Subcutaneous adipose tissue (tissue), 4 donors: ENCODE results near the gene EYS. TPM values are rescaled to one million over a fixed set of nuclear protein-coding genes. Genes with fewer than 3 reads are reported as not detected.

ENCODE experiments used
- CTCF ChIP-seq: fragments of 450-650 bp; IDR thresholded peaks from one replicate; pipeline ENCODE4 v1.5.1; 2016; ENCODE audit warnings: low read depth, mild to moderate bottlenecking, control low read depth, antibody characterized with exemption, moderate library complexity
- total RNA-seq, 4 donors: library from RNA; depleted of rRNA; stranded (reverse); fragments of >200 nt; gene quantifications; one replicate each; pipeline ENCODE4 v1.1.0, GENCODE V29; 2016

EYS gene
- total RNA-seq, 4 donors from 2014 or later = 0.17 to 3.8 (median 0.82) TPM

- no peak for TF ChIP-seq CTCF
Measured at GRCh38 chr6:63793465-63794137, 1913.4 kb downstream of the EYS start.

- no peak for TF ChIP-seq CTCF
Measured at GRCh38 chr6:63792736-63793464, 1914.1 kb downstream of the EYS start.

- TF ChIP-seq CTCF = no peak
Measured at GRCh38 chr6:63790334-63790733, 1916.7 kb downstream of the EYS start.

GRCh38 chr6:63789699-63790098 is 1917.3 kb downstream of the EYS start:
- TF ChIP-seq CTCF = no peak

GRCh38 chr6:63788569-63788968 is 1918.5 kb downstream of the EYS start:
- TF ChIP-seq CTCF = no peak

- no peak for TF ChIP-seq CTCF
Measured at GRCh38 chr6:63787021-63787420, 1920.0 kb downstream of the EYS start.

GRCh38 chr6:63785006-63785405 is 1922.0 kb downstream of the EYS start:
- TF ChIP-seq CTCF = no peak
